PC-9 (cell line): Measurements from ENCODE around the gene GYS2. TPM values are rescaled to one million over a fixed set of nuclear protein-coding genes. Genes with fewer than 3 reads are reported as not detected.
"Not testable (repeated sequence)": the region's sequence is repeated elsewhere in the genome, so short reads cannot be mapped to it uniquely, and the experiment has no call there.

Experiments
- BruUV-seq: library from RNA; stranded (reverse); fragments of 400-500 nt; replicated peaks from 2 replicates; lab custom pipeline; 2021; lab: Mats Ljungman, UMichigan
- CTCF ChIA-PET: fragments of 300-600 bp; sonication (Branson Sonifier 250); formaldehyde crosslinking; loops from one replicate; lab custom pipeline; 2022; ENCODE audit warnings: antibody characterized with exemption; lab: Charles Lee
- POLR2A ChIA-PET: fragments of 300-600 bp; sonication (Branson Sonifier 250); formaldehyde crosslinking; loops from one replicate; lab custom pipeline; 2022; ENCODE audit warnings: antibody characterized with exemption; ENCODE audit not compliant: unreplicated experiment; lab: Charles Lee
- DNase-seq, 2 experiments: peaks; one replicate each; pipeline versions ENCODE4 v3.0.0 to v3.0.0-alpha.2; 2015 to 2022; ENCODE audit warnings: mixed read lengths in 1 of 2
- H2AFZ ChIP-seq: fragments of 200-600 bp; sonication (generic); 2 replicates; pipeline ENCODE4 v1.8.1; 2017; ENCODE audit warnings: antibody characterized with exemption
- H3F3A ChIP-seq: fragments of 200-600 bp; sonication (generic); 2 replicates; pipeline ENCODE4 v1.8.1; 2017; ENCODE audit warnings: antibody characterized with exemption, mild to moderate bottlenecking, low read depth; ENCODE audit not compliant: insufficient read depth
- H3K27ac ChIP-seq: fragments of 200-600 bp; sonication (generic); 2 replicates; pipeline ENCODE4 v1.6.1; 2016; ENCODE audit warnings: mixed run types
- H3K27me3 ChIP-seq: fragments of 200-600 bp; sonication (generic); 2 replicates; pipeline ENCODE4 v1.6.1; 2016; ENCODE audit warnings: low read depth, mixed run types; ENCODE audit not compliant: insufficient read depth
- H3K36me3 ChIP-seq: fragments of 200-600 bp; sonication (generic); 2 replicates; pipeline ENCODE4 v1.6.1; 2016; ENCODE audit warnings: low read depth, mixed run types
- H3K4me1 ChIP-seq: fragments of 200-600 bp; sonication (generic); replicated peaks from 2 replicates; pipeline ENCODE4 v1.6.1; 2016; ENCODE audit warnings: mixed run types; ENCODE audit not compliant: insufficient read depth
- H3K4me2 ChIP-seq: fragments of 200-600 bp; sonication (generic); 2 replicates; pipeline ENCODE4 v1.6.1; 2017; ENCODE audit warnings: mixed run types
- H3K4me3 ChIP-seq: fragments of 200-600 bp; sonication (generic); 2 replicates; pipeline ENCODE4 v1.6.1; 2016; ENCODE audit warnings: mixed run types
- H3K79me2 ChIP-seq: fragments of 200-600 bp; sonication (generic); 2 replicates; pipeline ENCODE4 v1.6.1; 2017; ENCODE audit warnings: low read depth, mixed run types
- H3K9me2 ChIP-seq: fragments of 200-600 bp; sonication (generic); 2 replicates; pipeline ENCODE4 v1.8.1; 2017; ENCODE audit warnings: mild to moderate bottlenecking; ENCODE audit not compliant: insufficient read depth
- H3K9me3 ChIP-seq: fragments of 200-600 bp; sonication (generic); 2 replicates; pipeline ENCODE4 v1.8.1; 2016; ENCODE audit warnings: low read depth; ENCODE audit not compliant: insufficient read depth
- H4K20me1 ChIP-seq: fragments of 200-600 bp; sonication (generic); 2 replicates; pipeline ENCODE4 v1.8.1; 2017; ENCODE audit not compliant: insufficient read depth
- EZH2 ChIP-seq: fragments of 200-600 bp; sonication (generic); IDR thresholded peaks from 2 replicates; pipeline ENCODE4 v1.8.0; 2017; ENCODE audit warnings: antibody characterized with exemption, low read depth
- intact Hi-C: fragments of 100-400 bp; cut with micrococcal nuclease; formaldehyde crosslinking; loops from one replicate; pipeline ENCODE4 v1.10.0; 2022; ENCODE audit not compliant: unreplicated experiment
- total RNA-seq: library from RNA; stranded (reverse); gene quantifications from 2 replicates; pipeline ENCODE4 v1.2.3, GENCODE V29; 2021
- TF ChIP-seq, protein P1 (sequence below): fragments of 200-600 bp; sonication (generic); conservative IDR thresholded peaks from 2 replicates; pipeline ENCODE4 v1.6.1; 2017; ENCODE audit warnings: mixed run types, antibody characterized with exemption, mild to moderate bottlenecking, moderate library complexity

Gene GYS2
- total RNA-seq, 1 experiment from 2014 or later: not detected

DNA sequence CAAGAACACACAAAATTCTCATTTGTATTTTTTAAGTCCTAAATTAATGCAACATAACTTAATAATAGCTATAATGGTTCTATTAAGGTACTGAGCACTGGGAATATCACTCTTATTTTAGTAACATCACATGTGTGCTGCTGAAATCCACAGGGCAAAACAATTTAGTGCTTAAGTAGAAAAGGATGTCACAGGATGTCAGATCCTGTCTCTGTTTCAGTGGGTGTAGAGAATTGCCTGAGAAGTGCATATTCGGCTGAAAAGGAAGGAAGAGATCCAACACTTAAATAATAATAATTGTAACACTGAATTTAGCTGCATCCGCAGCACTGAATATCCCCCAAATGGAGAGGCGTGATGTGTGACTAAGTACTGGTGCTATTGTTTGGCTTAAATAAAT is 44.4 kb upstream of the GYS2 start:
- no peaks in the 10 kb centered on the region; the same call in 1 of the 2 replicates for H3F3A ChIP-seq
- POLR2A ChIA-PET: interaction anchor here (0.8 kb wide), 1 partner anchor 10 kb away, joined by 5 read pairs; no protein-coding TSS in a partner anchor
- no peak for DNase-seq
- TF ChIP-seq, protein P1, sequence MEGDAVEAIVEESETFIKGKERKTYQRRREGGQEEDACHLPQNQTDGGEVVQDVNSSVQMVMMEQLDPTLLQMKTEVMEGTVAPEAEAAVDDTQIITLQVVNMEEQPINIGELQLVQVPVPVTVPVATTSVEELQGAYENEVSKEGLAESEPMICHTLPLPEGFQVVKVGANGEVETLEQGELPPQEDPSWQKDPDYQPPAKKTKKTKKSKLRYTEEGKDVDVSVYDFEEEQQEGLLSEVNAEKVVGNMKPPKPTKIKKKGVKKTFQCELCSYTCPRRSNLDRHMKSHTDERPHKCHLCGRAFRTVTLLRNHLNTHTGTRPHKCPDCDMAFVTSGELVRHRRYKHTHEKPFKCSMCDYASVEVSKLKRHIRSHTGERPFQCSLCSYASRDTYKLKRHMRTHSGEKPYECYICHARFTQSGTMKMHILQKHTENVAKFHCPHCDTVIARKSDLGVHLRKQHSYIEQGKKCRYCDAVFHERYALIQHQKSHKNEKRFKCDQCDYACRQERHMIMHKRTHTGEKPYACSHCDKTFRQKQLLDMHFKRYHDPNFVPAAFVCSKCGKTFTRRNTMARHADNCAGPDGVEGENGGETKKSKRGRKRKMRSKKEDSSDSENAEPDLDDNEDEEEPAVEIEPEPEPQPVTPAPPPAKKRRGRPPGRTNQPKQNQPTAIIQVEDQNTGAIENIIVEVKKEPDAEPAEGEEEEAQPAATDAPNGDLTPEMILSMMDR: no peak
- no peak for TF ChIP-seq EZH2
- H3K27ac ChIP-seq: no peak overlapping the region
- H2AFZ ChIP-seq: no peak overlapping the region
- intact Hi-C loops: no loop called here
- H3K36me3 ChIP-seq: peaks cover 83% of the 10 kb centered on the region
- no peak overlapping the region for H3K4me3 ChIP-seq
- H3K9me3 ChIP-seq: no peaks in the 10 kb centered on the region
- BruUV-seq: no TSS peak
- no peak overlapping the region for H3K4me2 ChIP-seq
- H3K27me3 ChIP-seq: no peaks in the 10 kb centered on the region
- no peaks in the 10 kb centered on the region for H3K4me1 ChIP-seq
- no peaks in the 10 kb centered on the region for H3K9me2 ChIP-seq
- peaks cover 12% of the 10 kb centered on the region for H4K20me1 ChIP-seq
- CTCF ChIA-PET: interaction anchor here (1.2 kb wide), 1 partner anchor 31 kb away, joined by 6 read pairs; no protein-coding TSS in a partner anchor
- peaks cover 45% of the 10 kb centered on the region for H3K79me2 ChIP-seq

DNA sequence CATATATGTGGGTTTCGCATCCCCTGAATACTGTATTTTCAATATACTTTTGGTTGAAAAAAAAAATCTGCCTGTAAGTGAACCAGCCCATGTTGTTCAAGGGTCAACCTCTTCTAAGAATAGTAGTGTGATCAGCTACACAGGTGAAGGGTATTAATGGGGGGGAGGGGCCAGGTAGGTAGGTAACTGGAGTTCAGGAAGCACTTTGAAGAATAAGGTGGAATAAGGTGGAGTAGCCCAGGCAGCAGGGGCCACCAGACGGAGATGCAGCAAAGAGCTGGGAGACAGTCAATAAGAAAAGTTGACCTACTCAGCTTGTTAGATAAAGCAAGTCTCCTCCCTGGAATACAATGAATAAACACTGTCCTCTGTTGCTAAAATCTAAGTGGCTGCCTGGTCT is 43.7 kb upstream of the GYS2 start:
- peaks cover 85% of the 10 kb centered on the region for H3K36me3 ChIP-seq
- H3K79me2 ChIP-seq: peaks cover 40% of the 10 kb centered on the region
- POLR2A ChIA-PET: interaction anchor here (0.8 kb wide), 1 partner anchor 9 kb away, joined by 5 read pairs; no protein-coding TSS in a partner anchor
- H3K4me2 ChIP-seq: no peak overlapping the region
- intact Hi-C loops: no loop called here
- no peaks in the 10 kb centered on the region for H3K27me3 ChIP-seq
- H3K4me3 ChIP-seq: no peak overlapping the region
- DNase-seq: no peak
- H3F3A ChIP-seq: peaks cover 7% of the 10 kb centered on the region; the same call in 1 of the 2 replicates
- no peaks in the 10 kb centered on the region for H3K9me3 ChIP-seq
- H3K27ac ChIP-seq: no peak overlapping the region
- TF ChIP-seq, protein P1: no peak
- TF ChIP-seq EZH2: no peak
- H3K4me1 ChIP-seq: no peaks in the 10 kb centered on the region
- H4K20me1 ChIP-seq: peaks cover 16% of the 10 kb centered on the region
- no TSS peak for BruUV-seq
- no peak overlapping the region for H2AFZ ChIP-seq
- no peaks in the 10 kb centered on the region for H3K9me2 ChIP-seq
- CTCF ChIA-PET: interaction anchor here (1.2 kb wide), 1 partner anchor 32 kb away, joined by 6 read pairs; no protein-coding TSS in a partner anchor

GRCh38 chr12:21647179-21647578 is 42.5 kb upstream of the GYS2 start:
- TF ChIP-seq, protein P1: no peak
- TF ChIP-seq EZH2: no peak
- H3K36me3 ChIP-seq: peaks cover 85% of the 10 kb centered on the region
- no peaks in the 10 kb centered on the region for H3K4me1 ChIP-seq
- no peak overlapping the region for H3K4me3 ChIP-seq
- H3F3A ChIP-seq: peaks cover 18% of the 10 kb centered on the region; the same call in 1 of the 2 replicates
- CTCF ChIA-PET: no interaction called here
- no peak for DNase-seq
- BruUV-seq: no TSS peak
- peaks cover 28% of the 10 kb centered on the region for H3K79me2 ChIP-seq
- intact Hi-C loops: no loop called here
- H3K9me2 ChIP-seq: no peaks in the 10 kb centered on the region
- H4K20me1 ChIP-seq: peaks cover 16% of the 10 kb centered on the region
- no peak overlapping the region for H3K4me2 ChIP-seq
- H3K27me3 ChIP-seq: no peaks in the 10 kb centered on the region
- H3K27ac ChIP-seq: no peak overlapping the region
- H3K9me3 ChIP-seq: no peaks in the 10 kb centered on the region
- POLR2A ChIA-PET: no interaction called here
- no peak overlapping the region for H2AFZ ChIP-seq

GRCh38 chr12:21645041-21645500 is 40.4 kb upstream of the GYS2 start:
- Histone ChIP-seq H3K36me3 (peaks cover 82% of the 10 kb centered on the region), H3F3A (peaks cover 28% of the 10 kb centered on the region; the same call in 1 of the 2 replicates), H3K79me2 (peaks cover 11% of the 10 kb centered on the region)
- POLR2A ChIA-PET, H4K20me1 ChIP-seq, BruUV-seq, intact Hi-C loops, H3K4me3 ChIP-seq, H3K27ac ChIP-seq, H3K4me1 ChIP-seq, H3K9me2 ChIP-seq, H2AFZ ChIP-seq, H3K9me3 ChIP-seq, H3K27me3 ChIP-seq, CTCF ChIA-PET, DNase-seq, H3K4me2 ChIP-seq: not testable (repeated sequence)
